ENCODE data around the gene TMEM170A. TPM values are rescaled to one million over a fixed set of nuclear protein-coding genes. Genes with fewer than 3 reads are reported as not detected.

The TMEM170A gene
- total RNA-seq, 1 donor from 2014 or later, result 16.4 TPM

GRCh38 chr16:75472908-75473877 lies 8.7 kb upstream of the TMEM170A start:
- FAIRE-seq, result no peak
- Histone ChIP-seq H3K27ac (ENCODE audit: low read depth, low read length) (no peak overlapping the region), H3K4me2 (ENCODE audit: low read length) (no peak overlapping the region)

GRCh38 chr16:75471723-75472633 lies 7.5 kb upstream of the TMEM170A start:
- H4K20me1 ChIP-seq (ENCODE audit: insufficient read depth, low read length), result no peaks in the 10 kb centered on the region
- H3K27me3 Mint-ChIP-seq (ENCODE audit: low read depth, unreplicated experiment), result no peaks in the 10 kb centered on the region
- H3K9me3 ChIP-seq (ENCODE audit: insufficient read depth, low read depth, low read length), result no peaks in the 10 kb centered on the region
- no peak overlapping the region for H2AFZ ChIP-seq (ENCODE audit: low read depth, low read length)
- H3K4me3 ChIP-seq (ENCODE audit: insufficient read depth, low read depth, low read length), result no peak overlapping the region
- FAIRE-seq, result peak; percentile 86
- H3K27ac ChIP-seq (ENCODE audit: low read depth, low read length), result no peak overlapping the region
- H3K4me1 Mint-ChIP-seq (ENCODE audit: low read depth, unreplicated experiment), result no peaks in the 10 kb centered on the region
- TF ChIP-seq EZH2 (IDR thresholded peaks at IDR 0.05; ENCODE audit: insufficient read depth, low read length) (no peak), CTCF (IDR thresholded peaks at IDR 0.05; ENCODE audit: insufficient read depth, low read depth, low read length) (peak; percentile 73)
- H3K4me2 ChIP-seq (ENCODE audit: low read length), result no peak overlapping the region
- peak; percentile 28 for DNase-seq (ENCODE audit: low read depth)
- no peaks in the 10 kb centered on the region for H3K4me1 ChIP-seq (ENCODE audit: insufficient read depth, low read length)
- H3K9ac ChIP-seq (ENCODE audit: low read length), result no peak overlapping the region
- H3K27ac Mint-ChIP-seq (ENCODE audit: unreplicated experiment), result no peak overlapping the region
- peaks cover 4% of the 10 kb centered on the region for H3K9me3 Mint-ChIP-seq (ENCODE audit: unreplicated experiment)
- no peaks in the 10 kb centered on the region for H3K36me3 Mint-ChIP-seq (ENCODE audit: low read depth, unreplicated experiment)
- no peak overlapping the region for H3K4me3 Mint-ChIP-seq (ENCODE audit: unreplicated experiment)
- H3K36me3 ChIP-seq (ENCODE audit: insufficient read depth, low read length), result no peaks in the 10 kb centered on the region
- no peaks in the 10 kb centered on the region for H3K27me3 ChIP-seq (ENCODE audit: insufficient read depth, low read length)
- H3K79me2 ChIP-seq (ENCODE audit: insufficient read depth, low read length), result no peaks in the 10 kb centered on the region

More at GRCh38 chr16:75472908-75473877, 8.7 kb upstream of the TMEM170A start:
- Mint-ChIP-seq H3K4me1 (ENCODE audit: low read depth, unreplicated experiment) (no peaks in the 10 kb centered on the region), H3K4me3 (ENCODE audit: unreplicated experiment) (no peak overlapping the region), H3K27me3 (ENCODE audit: low read depth, unreplicated experiment) (no peaks in the 10 kb centered on the region), H3K9me3 (ENCODE audit: unreplicated experiment) (peaks cover 4% of the 10 kb centered on the region), H3K27ac (ENCODE audit: unreplicated experiment) (no peak overlapping the region), H3K36me3 (ENCODE audit: low read depth, unreplicated experiment) (no peaks in the 10 kb centered on the region)
- TF ChIP-seq CTCF (IDR thresholded peaks at IDR 0.05; ENCODE audit: insufficient read depth, low read depth, low read length) (no peak), EZH2 (IDR thresholded peaks at IDR 0.05; ENCODE audit: insufficient read depth, low read length) (no peak)
- no peak overlapping the region for H3K4me3 ChIP-seq (ENCODE audit: insufficient read depth, low read depth, low read length)
- no peaks in the 10 kb centered on the region for H3K4me1 ChIP-seq (ENCODE audit: insufficient read depth, low read length)
- no peak overlapping the region for H3K9ac ChIP-seq (ENCODE audit: low read length)
- H2AFZ ChIP-seq (ENCODE audit: low read depth, low read length), result no peak overlapping the region
- H3K36me3 ChIP-seq (ENCODE audit: insufficient read depth, low read length), result no peaks in the 10 kb centered on the region
- H3K9me3 ChIP-seq (ENCODE audit: insufficient read depth, low read depth, low read length), result no peaks in the 10 kb centered on the region
- H3K27me3 ChIP-seq (ENCODE audit: insufficient read depth, low read length), result no peaks in the 10 kb centered on the region
- H3K79me2 ChIP-seq (ENCODE audit: insufficient read depth, low read length), result no peaks in the 10 kb centered on the region
- H4K20me1 ChIP-seq (ENCODE audit: insufficient read depth, low read length), result no peaks in the 10 kb centered on the region
- DNase-seq (ENCODE audit: low read depth), result no peak
